T-helper 2 cell treated with Interferon-gamma antibody and Interleukin-4, amounts not matched to agents 100 ng/mL and 5 ng/mL, for 36 hours (primary cell): Measurements from ENCODE around the gene TRIM2. TPM values are rescaled to one million over a fixed set of nuclear protein-coding genes. Genes with fewer than 3 reads are reported as not detected.
"Not testable (repeated sequence)": the region's sequence is repeated elsewhere in the genome, so short reads cannot be mapped to it uniquely, and the experiment has no call there.

Experiments
- intact Hi-C: fragments of 100-400 bp; cut with micrococcal nuclease; formaldehyde crosslinking; loops from one replicate; pipeline ENCODE4 v1.15.1; 2023
- total RNA-seq: library from RNA; stranded (reverse); gene quantifications from 2 replicates; pipeline ENCODE4 v1.2.3, GENCODE V29; 2022

TRIM2 gene
- total RNA-seq: 0.23 and 0.57 TPM in 2 replicates

DNA sequence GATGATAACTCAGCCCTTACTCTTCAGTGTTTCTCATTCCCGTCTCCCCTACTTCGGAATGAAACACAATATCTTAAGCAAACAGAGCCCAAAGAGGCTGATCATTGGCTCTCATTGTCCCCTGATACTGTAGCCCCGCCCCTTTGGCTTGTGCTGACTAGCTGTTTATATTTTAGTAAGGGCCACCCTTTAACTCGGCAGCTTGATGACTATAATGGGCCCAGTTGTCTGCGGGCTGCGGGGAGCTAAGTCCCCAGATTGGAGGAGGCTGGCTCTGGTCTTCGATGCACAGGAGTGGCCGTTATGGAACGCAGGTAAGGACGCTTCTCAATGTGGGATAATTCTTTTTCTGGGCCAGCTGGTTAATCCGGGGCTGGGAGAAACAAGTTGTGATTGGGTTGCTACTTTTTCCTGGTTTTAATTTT is at the start of gene TRIM2:
Gene TRIM2, plus strand, starts transcription at position 197 of the 425 bp plus-strand sequence. Its CDS starts 88 bp downstream, at position 285.
- intact Hi-C loops: no loop called here

DNA sequence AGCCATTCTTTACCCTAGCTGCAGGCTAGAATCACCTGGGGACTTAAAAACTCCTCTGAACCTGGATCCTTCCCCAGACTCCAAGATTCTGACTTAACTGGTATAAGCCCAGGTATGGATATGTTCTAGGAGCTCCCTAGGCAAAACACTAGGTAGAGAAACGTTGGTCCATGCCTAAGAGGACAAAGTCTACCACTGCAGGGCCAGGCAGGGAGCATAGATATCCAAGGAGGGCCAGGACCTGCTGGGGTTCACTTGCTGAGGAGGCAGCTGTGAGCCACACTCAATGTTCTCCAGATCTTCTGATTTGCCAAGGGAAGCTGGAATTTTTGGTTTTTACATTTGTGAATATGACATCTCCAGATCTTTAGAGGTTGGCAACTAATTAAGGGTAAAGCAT is 48.6 kb upstream of the TRIM2 start:
- intact Hi-C loops: loop anchor here (2.0 kb wide), 1 partner anchor 73 kb away; no protein-coding TSS in a partner anchor

DNA sequence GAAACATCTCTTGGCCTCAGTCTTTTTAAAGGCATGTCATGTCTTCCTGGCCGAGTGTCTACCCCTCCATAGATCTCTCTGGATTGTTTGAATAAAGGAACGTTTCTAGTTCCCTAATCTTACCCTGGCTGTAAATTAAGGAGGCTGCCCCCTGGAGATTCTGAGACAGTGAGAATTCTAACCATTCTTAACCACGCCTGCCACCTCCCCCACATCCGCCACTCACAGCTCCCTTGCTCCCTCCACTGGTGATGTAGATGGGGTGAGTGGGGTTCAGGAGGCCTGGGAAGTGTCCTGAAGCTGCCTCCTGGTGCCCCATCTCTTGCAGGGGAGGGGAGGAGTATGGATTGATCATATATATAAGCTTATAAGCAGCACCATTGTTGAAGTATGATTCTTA is 48.0 kb upstream of the TRIM2 start:
- intact Hi-C loops: loop anchor here (2.0 kb wide), 1 partner anchor 73 kb away; no protein-coding TSS in a partner anchor

- intact Hi-C loops: loop anchor here (2.0 kb wide), 1 partner anchor 74 kb away; no protein-coding TSS in a partner anchor
Observed at GRCh38 chr4:153156721-153157120, 47.5 kb upstream of the TRIM2 start.

DNA sequence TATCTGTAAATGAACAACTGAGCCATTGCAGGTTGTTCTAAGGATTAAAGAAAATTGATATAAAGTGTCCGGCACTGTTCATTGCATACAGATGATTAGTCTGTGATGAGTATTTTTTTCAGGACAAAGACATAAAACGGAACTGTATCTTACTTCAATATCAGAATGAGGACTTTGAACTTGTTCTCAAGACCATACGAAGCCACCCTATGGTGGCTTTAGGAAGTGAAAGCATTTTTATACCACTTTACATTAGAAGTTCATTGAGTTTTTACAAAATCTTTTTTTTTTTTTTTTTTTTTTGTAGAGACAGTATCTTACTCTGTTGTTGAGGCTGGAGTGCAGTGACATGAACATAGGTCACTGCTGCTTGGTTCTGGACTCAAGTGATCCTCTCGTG is 45.2 kb upstream of the TRIM2 start:
- intact Hi-C loops: no loop called here

GRCh38 chr4:153159728-153160221 is 44.5 kb upstream of the TRIM2 start:
- intact Hi-C loops: loop anchor here (5.0 kb wide), 1 partner anchor 48 kb away; no protein-coding TSS in a partner anchor

- intact Hi-C loops: loop anchor here (5.0 kb wide), 1 partner anchor 46 kb away; no protein-coding TSS in a partner anchor
Observed at GRCh38 chr4:153160821-153161220, 43.4 kb upstream of the TRIM2 start.

- intact Hi-C loops: loop anchor here (5.0 kb wide), 1 partner anchor 46 kb away; no protein-coding TSS in a partner anchor
Observed at GRCh38 chr4:153161226-153161963, 42.8 kb upstream of the TRIM2 start.

- intact Hi-C loops: not testable (repeated sequence)
Observed at GRCh38 chr4:153165236-153165635, 39.0 kb upstream of the TRIM2 start.

- intact Hi-C loops: no loop called here
Observed at GRCh38 chr4:153166716-153167501, 37.3 kb upstream of the TRIM2 start.

DNA sequence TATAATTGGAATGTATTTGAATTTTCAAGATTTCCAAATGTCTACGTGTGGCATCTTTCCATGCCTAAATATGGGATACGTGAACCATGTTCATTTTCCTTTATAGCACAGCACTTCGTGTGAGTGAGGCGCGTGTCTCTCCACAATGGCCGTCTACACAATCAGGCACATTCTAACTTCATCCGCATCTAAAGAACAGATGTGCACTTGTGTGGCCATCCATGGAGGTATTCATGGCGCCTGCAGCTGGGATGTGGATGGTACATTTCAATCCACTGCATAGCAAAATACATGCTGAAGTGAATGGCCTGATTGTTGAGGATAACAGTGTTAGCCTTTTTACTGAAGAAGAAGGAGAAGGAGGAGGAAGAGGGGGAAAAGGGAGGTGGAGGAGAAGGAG is 34.5 kb upstream of the TRIM2 start:
- intact Hi-C loops: no loop called here

DNA sequence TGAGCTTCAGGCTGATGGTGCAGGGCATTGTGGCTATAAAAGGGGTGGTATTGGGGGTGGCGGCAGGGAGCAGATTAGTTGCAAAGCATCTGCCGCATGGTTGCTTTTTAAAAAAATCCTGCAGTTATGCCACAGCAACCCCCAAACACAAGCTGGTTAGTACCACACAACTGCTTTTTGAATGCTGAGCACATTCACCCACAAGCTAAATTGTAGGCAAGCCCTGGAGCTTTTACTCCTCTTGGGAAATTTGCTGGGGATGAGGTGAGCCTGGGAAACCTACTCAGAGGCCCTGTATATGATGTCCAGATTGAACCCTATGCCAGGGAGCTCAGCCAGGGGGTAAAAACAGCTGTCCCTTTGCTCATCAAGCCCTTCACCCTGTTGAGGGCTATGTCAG is 33.8 kb upstream of the TRIM2 start:
- intact Hi-C loops: no loop called here

DNA sequence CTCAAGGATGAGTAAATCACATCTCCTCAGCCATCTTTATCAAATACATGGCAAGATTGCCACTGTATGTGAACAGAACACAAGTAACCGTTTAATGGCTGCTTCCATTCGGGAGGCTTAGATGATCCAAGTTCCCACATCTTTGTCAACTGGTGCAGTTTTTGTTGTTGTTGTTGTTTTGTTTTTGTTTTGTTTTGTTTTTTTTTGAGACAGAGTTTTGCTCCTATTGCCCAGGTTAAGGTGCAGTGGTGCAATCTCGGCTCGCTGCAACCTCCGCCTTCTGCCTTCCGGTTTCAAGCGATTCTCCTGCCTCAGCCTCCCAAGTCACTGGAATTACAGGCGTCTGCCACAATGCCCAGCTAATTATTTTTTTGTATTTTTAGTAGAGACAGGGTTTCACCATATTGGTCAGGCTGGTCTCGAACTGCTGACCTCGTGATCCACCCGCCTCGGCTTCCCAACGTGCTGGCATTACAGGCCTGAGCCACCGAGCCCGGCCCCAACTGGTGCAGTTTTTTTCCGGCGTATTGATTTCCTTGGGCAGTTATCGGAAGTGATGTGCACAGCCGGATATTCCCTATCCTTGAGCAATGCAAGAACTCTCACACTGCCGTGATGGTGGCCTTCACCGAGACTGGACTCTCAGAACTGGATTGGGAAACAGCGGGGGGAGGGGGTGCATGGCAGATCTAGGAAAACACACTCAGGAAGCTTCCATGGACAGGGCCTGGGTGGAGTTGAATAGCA is 29.2 kb upstream of the TRIM2 start:
- intact Hi-C loops: no loop called here

DNA sequence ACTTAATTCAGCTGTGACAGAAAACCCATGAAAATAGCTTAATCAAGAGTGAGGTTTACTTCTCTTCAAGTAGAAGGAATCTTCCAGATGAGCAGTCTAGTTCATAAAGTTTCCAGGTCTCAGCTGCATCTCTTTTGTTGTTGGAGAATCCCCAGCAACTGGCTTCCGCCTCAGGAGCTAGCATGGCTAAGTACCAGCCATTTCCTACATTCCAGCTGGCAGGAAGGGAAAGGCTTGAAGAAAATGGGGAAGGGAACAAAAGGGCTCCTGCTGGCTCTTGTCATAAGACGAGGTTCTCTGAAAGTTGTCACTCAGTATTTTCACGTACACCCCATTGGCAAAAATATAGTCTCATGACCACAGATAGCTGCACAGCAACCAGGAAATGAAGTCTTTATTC is 27.3 kb upstream of the TRIM2 start:
- intact Hi-C loops: no loop called here

- intact Hi-C loops: no loop called here
Observed at GRCh38 chr4:153177841-153178240, 26.4 kb upstream of the TRIM2 start.

DNA sequence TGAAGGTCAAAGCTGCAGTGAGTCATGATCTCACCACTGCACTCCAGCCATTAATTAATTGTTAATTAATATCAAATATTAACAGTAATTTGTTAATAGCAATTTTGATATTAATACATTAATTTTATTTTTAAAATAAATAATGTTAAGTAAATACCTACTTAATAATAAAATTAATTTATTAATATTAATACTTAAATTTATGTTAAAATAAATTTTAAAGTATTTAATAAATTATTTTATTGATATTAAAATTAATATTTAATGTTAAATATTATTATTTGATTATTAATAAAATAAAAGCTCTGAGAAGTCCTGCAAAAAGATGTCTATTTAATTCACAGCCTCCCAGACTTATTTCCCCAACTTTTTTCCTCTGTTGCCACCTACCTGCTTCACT is 25.1 kb upstream of the TRIM2 start:
- intact Hi-C loops: no loop called here

DNA sequence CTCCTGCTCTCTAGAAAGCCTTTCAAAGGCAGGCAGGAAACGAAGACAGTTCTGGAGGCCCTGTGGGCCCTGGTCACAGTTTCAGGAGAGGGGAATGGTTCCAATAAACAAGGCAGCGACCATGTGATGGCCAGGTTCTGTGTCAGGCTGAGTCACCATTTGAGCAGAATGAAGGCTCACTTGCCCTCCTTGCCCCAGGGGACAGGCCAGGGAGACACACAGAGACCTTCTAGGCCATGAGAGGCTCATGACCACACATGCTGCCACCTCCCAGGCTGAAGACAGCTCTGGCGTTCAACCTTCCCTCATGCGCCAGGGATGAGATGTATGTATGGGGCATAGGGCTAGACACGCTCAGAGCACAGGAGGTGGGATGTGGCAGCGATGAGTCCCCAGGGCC is 22.9 kb upstream of the TRIM2 start:
- intact Hi-C loops: no loop called here

DNA sequence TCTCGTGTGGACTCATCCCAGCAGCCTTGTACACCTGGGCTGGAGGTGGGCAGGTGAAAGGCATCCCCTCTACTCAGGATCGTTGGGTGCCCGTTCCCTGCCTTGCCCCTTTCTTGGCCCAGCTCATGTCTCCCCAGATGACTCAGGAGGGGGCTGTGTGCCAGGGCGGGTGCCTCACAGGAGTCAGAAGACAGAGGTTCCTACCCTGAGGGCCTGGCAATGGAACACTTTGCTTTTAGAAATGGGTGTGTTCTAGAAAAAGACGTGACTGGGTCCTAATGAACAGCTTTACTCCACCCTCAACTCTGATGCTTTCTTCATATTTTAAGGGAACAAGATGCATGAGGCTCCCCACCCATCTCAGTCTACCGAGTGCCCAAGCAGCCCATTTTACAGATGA is 22.5 kb upstream of the TRIM2 start:
- intact Hi-C loops: no loop called here

DNA sequence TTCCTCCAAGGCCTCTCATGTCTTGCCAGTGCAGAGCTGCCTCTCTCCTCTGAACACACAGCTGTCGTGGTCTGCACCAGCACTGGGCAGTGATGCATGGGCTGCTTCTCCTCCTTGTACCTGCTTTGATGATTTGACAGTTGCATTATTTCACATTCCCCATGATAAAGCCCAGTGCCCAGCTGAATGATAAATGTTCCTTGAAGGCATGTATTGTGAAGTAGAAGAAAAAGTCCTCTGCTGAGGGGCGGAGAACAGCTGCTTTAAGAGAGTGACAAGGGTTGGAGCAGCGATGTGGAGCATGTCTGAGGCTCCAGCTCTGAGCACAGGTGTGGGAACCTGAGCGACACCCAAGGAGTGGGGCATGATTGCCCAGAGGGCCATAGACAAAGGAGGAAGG is 21.1 kb upstream of the TRIM2 start:
- intact Hi-C loops: no loop called here

DNA sequence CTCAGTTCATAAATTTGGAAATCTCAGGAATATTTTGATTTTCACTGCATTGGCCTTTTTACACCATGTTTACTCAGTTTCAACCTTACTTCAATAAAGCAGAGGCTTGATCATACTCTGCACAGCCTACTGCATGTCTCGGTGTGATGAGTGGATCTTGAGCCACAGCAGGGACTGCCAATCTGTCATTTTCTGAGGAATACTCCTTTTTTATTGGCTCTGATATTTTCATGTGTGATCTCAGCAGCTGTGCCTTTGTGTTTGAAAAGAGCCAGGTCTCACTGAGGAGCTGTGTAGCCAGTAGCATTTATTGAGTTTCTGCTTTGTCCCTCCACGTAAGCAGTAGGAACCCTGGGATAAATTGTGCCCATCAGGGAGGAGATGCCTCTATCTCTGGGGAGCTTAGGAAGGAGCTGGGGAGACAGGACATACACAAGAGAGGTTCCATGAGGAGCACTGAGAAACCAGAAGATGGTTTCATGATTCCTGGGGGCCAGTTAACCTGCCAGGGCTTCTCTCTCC is 18.9 kb upstream of the TRIM2 start:
- intact Hi-C loops: no loop called here
